Measurements from ENCODE around the gene RASAL2.

GRCh38 chr1:178064191-178064821 is 29.6 kb upstream of the RASAL2 start:
- TF ChIP-seq CTCF (conservative IDR thresholded peaks at IDR 0.05 in 1 of 2, IDR thresholded peaks at IDR 0.05 in 1 of 2; ENCODE audit: low read depth in 1 of 2, low read length in 2 of 2) = no peak
- no peak for TF ChIP-seq EZH2 (IDR thresholded peaks at IDR 0.05; ENCODE audit: low read length, missing control alignments)
